GM18520 (cell line): Measurements from ENCODE around the gene TSPAN5.
"Not testable (repeated sequence)": the region's sequence is repeated elsewhere in the genome, so short reads cannot be mapped to it uniquely, and the experiment has no call there.

Experiments used
- ATAC-seq: cut with Tn5 transposase; IDR thresholded peaks from one replicate; pipeline ENCODE4 v1.9.1; 2021; ENCODE audit not compliant: unreplicated experiment

TSPAN5 gene

GRCh38 chr4:98470366-98470765 is 188.0 kb downstream of the TSPAN5 start:
- no peak for ATAC-seq

- no peak for ATAC-seq
Observed at GRCh38 chr4:98469771-98470170, 188.6 kb downstream of the TSPAN5 start.

- ATAC-seq = no peak
Observed at GRCh38 chr4:98468709-98469108, 189.7 kb downstream of the TSPAN5 start.

GRCh38 chr4:98467627-98468072 is 190.8 kb downstream of the TSPAN5 start:
- peak; percentile 95 for ATAC-seq

GRCh38 chr4:98466868-98467599 is 191.4 kb downstream of the TSPAN5 start:
- ATAC-seq = no peak

- no peak for ATAC-seq
Observed at GRCh38 chr4:98462487-98462886, 195.9 kb downstream of the TSPAN5 start.

- ATAC-seq = not testable (repeated sequence)
Observed at GRCh38 chr4:98461121-98461865, 197.1 kb downstream of the TSPAN5 start.

- not testable (repeated sequence) for ATAC-seq
Observed at GRCh38 chr4:98457422-98457821, 201.0 kb downstream of the TSPAN5 start.

- ATAC-seq = no peak
Observed at GRCh38 chr4:98452091-98452490, 206.3 kb downstream of the TSPAN5 start.

- no peak for ATAC-seq
Observed at GRCh38 chr4:98448908-98449307, 209.5 kb downstream of the TSPAN5 start.

- ATAC-seq = no peak
Observed at GRCh38 chr4:98447648-98448047, 210.8 kb downstream of the TSPAN5 start.

GRCh38 chr4:98446499-98447375 is 211.7 kb downstream of the TSPAN5 start:
- ATAC-seq = peak; percentile 54

GRCh38 chr4:98444371-98444770 is 214.0 kb downstream of the TSPAN5 start:
- ATAC-seq = no peak

- ATAC-seq = no peak
Observed at GRCh38 chr4:98434816-98435215, 223.6 kb downstream of the TSPAN5 start.

GRCh38 chr4:98433691-98434090 is 224.7 kb downstream of the TSPAN5 start:
- no peak for ATAC-seq

GRCh38 chr4:98430708-98431403 is 227.6 kb downstream of the TSPAN5 start:
- no peak for ATAC-seq

GRCh38 chr4:98423009-98423408 is 235.4 kb downstream of the TSPAN5 start:
- ATAC-seq = no peak

- ATAC-seq = no peak
Observed at GRCh38 chr4:98421111-98421510, 237.3 kb downstream of the TSPAN5 start.
